Measurements from ENCODE around the gene PRKCH. TPM values are rescaled to one million over a fixed set of nuclear protein-coding genes. Genes with fewer than 3 reads are reported as not detected.

PRKCH gene
- total and polyA plus RNA-seq, 2 donors (not counting 3 experiments of a cell fraction or from before 2014, with no cell fraction given): 97.7 to 103 TPM

DNA sequence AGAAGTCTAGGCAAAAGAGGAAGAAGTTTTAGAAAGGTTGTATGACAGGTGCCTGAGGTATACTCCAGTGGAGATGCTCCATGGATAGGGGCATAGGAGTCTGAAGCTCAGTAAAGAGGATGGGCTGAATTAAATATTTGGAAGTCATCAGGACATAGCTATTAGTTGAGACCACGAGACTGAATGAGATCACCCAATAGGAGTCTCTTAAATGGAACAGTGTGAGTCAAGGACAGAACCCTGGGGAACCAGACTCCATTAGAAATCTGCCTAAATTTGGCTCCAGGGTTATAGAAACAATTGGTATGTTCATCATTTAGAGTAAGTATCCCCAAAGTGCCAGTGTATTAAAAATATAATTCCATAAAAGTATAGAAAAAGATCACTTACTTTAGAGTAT lies 172.6 kb downstream of the PRKCH start:
- peaks cover 7 to 9% of the 10 kb centered on the region in 2 experiments for H3K36me3 ChIP-seq (ENCODE audit: control insufficient read depth in 2 of 2, extremely low read depth in 1 of 2, insufficient read depth in 2 of 2, low read length in 2 of 2)
- no peak overlapping the region for H3K9ac ChIP-seq (replicated peaks; ENCODE audit: extremely low read depth, insufficient read depth, low read length)
- no peaks in the 10 kb centered on the region for H4K20me1 ChIP-seq (replicated peaks; ENCODE audit: control insufficient read depth, extremely low read depth, insufficient read depth, low read length)
- H3K27ac ChIP-seq (ENCODE audit: insufficient read depth, low read depth, low read length): no peak overlapping the region
- H3K4me3 ChIP-seq (replicated peaks in 1 of 3; ENCODE audit: insufficient read depth in 1 of 3, low read depth in 1 of 3, low read length in 3 of 3): no peak overlapping the region
- H3K9me3 ChIP-seq (replicated peaks; ENCODE audit: control insufficient read depth, insufficient read depth, low read length): no peaks in the 10 kb centered on the region
- dilution Hi-C loops (cut with MboI; ENCODE audit: extremely low pct_ligation_motif_present, low sequenced_read_pairs): no loop called here
- BruUV-seq (replicated peaks): no TSS peak
- H3K9me1 ChIP-seq (replicated peaks; ENCODE audit: control insufficient read depth, extremely low read depth, insufficient read depth, low read length): no peaks in the 10 kb centered on the region
- no peak for FAIRE-seq
- H3K79me2 ChIP-seq (ENCODE audit: control insufficient read depth, insufficient read depth, low read length): no peaks in the 10 kb centered on the region
- intact Hi-C loops (cut with micrococcal nuclease): no loop called here
- no peak overlapping the region for H3K4me2 ChIP-seq (ENCODE audit: insufficient read depth, low read length)
- DNase-seq (ENCODE audit: low read depth, low spot score): no peak
- H3K4me1 ChIP-seq (ENCODE audit: control insufficient read depth, extremely low read depth, insufficient read depth, low read length): peaks cover 28% of the 10 kb centered on the region
- ChIA-PET CTCF (interaction anchor here (1.1 to 1.3 kb wide), 3 partner anchors 24 to 237 kb away, joined by 3 to 7 read pairs (median 3); no protein-coding TSS in a partner anchor), POLR2A (interaction anchor here (0.6 kb wide), 1 partner anchor 258 kb away, joined by 4 read pairs; no protein-coding TSS in a partner anchor)
- no peaks in the 10 kb centered on the region for H3K27me3 ChIP-seq (ENCODE audit: control insufficient read depth in 2 of 2, insufficient read depth in 2 of 2, low read length in 2 of 2)
- TF ChIP-seq FOS (IDR thresholded peaks at IDR 0.05; ENCODE audit: borderline replicate concordance, insufficient read depth, low read length) (no peak), POLR2AphosphoS5 (IDR thresholded peaks at IDR 0.05; ENCODE audit: insufficient read depth, low read depth, low read length) (no peak), MYC (IDR thresholded peaks at IDR 0.05; ENCODE audit: low read depth, low read length) (no peak), POLR2A (IDR thresholded peaks at IDR 0.05; ENCODE audit: low read depth, low read length) (no peak), JUN (IDR thresholded peaks at IDR 0.05; ENCODE audit: borderline replicate concordance, insufficient read depth, insufficient read length, low read depth) (no peak), GATA2 (IDR thresholded peaks at IDR 0.05; ENCODE audit: insufficient read depth, insufficient read length, low read depth, low read length) (no peak), EZH2 (IDR thresholded peaks at IDR 0.05; ENCODE audit: borderline replicate concordance, low read depth, low read length, severe bottlenecking) (no peak)
- TF ChIP-seq, protein P1, sequence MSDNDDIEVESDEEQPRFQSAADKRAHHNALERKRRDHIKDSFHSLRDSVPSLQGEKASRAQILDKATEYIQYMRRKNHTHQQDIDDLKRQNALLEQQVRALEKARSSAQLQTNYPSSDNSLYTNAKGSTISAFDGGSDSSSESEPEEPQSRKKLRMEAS (IDR thresholded peaks at IDR 0.05; ENCODE audit: insufficient read depth, insufficient read length): no peak
- TF ChIP-seq, protein P2, sequence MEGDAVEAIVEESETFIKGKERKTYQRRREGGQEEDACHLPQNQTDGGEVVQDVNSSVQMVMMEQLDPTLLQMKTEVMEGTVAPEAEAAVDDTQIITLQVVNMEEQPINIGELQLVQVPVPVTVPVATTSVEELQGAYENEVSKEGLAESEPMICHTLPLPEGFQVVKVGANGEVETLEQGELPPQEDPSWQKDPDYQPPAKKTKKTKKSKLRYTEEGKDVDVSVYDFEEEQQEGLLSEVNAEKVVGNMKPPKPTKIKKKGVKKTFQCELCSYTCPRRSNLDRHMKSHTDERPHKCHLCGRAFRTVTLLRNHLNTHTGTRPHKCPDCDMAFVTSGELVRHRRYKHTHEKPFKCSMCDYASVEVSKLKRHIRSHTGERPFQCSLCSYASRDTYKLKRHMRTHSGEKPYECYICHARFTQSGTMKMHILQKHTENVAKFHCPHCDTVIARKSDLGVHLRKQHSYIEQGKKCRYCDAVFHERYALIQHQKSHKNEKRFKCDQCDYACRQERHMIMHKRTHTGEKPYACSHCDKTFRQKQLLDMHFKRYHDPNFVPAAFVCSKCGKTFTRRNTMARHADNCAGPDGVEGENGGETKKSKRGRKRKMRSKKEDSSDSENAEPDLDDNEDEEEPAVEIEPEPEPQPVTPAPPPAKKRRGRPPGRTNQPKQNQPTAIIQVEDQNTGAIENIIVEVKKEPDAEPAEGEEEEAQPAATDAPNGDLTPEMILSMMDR (IDR thresholded peaks at IDR 0.05; ENCODE audit: extremely low read depth in 1 of 2, insufficient read depth in 1 of 2, low read depth in 1 of 2, low read length in 2 of 2): no peak
- H2AFZ ChIP-seq (ENCODE audit: low read depth, low read length): no peak overlapping the region
